ENCODE measurements around the gene L3MBTL4. TPM values are rescaled to one million over a fixed set of nuclear protein-coding genes. Genes with fewer than 3 reads are reported as not detected.
"Not testable (repeated sequence)": the region's sequence is repeated elsewhere in the genome, so short reads cannot be mapped to it uniquely, and the experiment has no call there.

L3MBTL4 gene
- total RNA-seq, 1 donor from 2014 or later = 0.56 TPM

GRCh38 chr18:6266212-6266611 lies 148.5 kb downstream of the L3MBTL4 start:
- no peaks in the 10 kb centered on the region for H3K27me3 Mint-ChIP-seq (ENCODE audit: unreplicated experiment)
- no peaks in the 10 kb centered on the region for H3K9me3 Mint-ChIP-seq (ENCODE audit: unreplicated experiment)
- H3K27ac Mint-ChIP-seq (ENCODE audit: unreplicated experiment) = no peak overlapping the region
- no peaks in the 10 kb centered on the region for H3K36me3 Mint-ChIP-seq (ENCODE audit: low read depth, unreplicated experiment)
- no peak for TF ChIP-seq CTCF (IDR thresholded peaks at IDR 0.05; ENCODE audit: unreplicated experiment)
- no peak overlapping the region for H3K4me3 Mint-ChIP-seq (ENCODE audit: unreplicated experiment)
- DNase-seq (ENCODE audit: low spot score) = no peak
- no peaks in the 10 kb centered on the region for H3K4me1 Mint-ChIP-seq (ENCODE audit: unreplicated experiment)

- no peaks in the 10 kb centered on the region for H3K36me3 Mint-ChIP-seq (ENCODE audit: low read depth, unreplicated experiment)
- no peak overlapping the region for H3K27ac Mint-ChIP-seq (ENCODE audit: unreplicated experiment)
- H3K4me1 Mint-ChIP-seq (ENCODE audit: unreplicated experiment) = no peaks in the 10 kb centered on the region
- no peak overlapping the region for H3K4me3 Mint-ChIP-seq (ENCODE audit: unreplicated experiment)
- H3K27me3 Mint-ChIP-seq (ENCODE audit: unreplicated experiment) = no peaks in the 10 kb centered on the region
- no peak for TF ChIP-seq CTCF (IDR thresholded peaks at IDR 0.05; ENCODE audit: unreplicated experiment)
- H3K9me3 Mint-ChIP-seq (ENCODE audit: unreplicated experiment) = peaks cover 11% of the 10 kb centered on the region
- no peak for DNase-seq (ENCODE audit: low spot score)
Measured at GRCh38 chr18:6261938-6262337, 152.8 kb downstream of the L3MBTL4 start.

- H3K27ac Mint-ChIP-seq (ENCODE audit: unreplicated experiment); H3K36me3 Mint-ChIP-seq (ENCODE audit: low read depth, unreplicated experiment); H3K4me3 Mint-ChIP-seq (ENCODE audit: unreplicated experiment); DNase-seq (ENCODE audit: low spot score); H3K27me3 Mint-ChIP-seq (ENCODE audit: unreplicated experiment): not testable (repeated sequence)
- peaks cover 21% of the 10 kb centered on the region for H3K4me1 Mint-ChIP-seq (ENCODE audit: unreplicated experiment)
- H3K9me3 Mint-ChIP-seq (ENCODE audit: unreplicated experiment) = peaks cover 11% of the 10 kb centered on the region
Measured at GRCh38 chr18:6259324-6259723, 155.4 kb downstream of the L3MBTL4 start.

- no peaks in the 10 kb centered on the region for H3K27me3 Mint-ChIP-seq (ENCODE audit: unreplicated experiment)
- H3K9me3 Mint-ChIP-seq (ENCODE audit: unreplicated experiment) = peaks cover 11% of the 10 kb centered on the region
- H3K4me3 Mint-ChIP-seq (ENCODE audit: unreplicated experiment) = no peak overlapping the region
- no peak for TF ChIP-seq CTCF (IDR thresholded peaks at IDR 0.05; ENCODE audit: unreplicated experiment)
- peaks cover 21% of the 10 kb centered on the region for H3K4me1 Mint-ChIP-seq (ENCODE audit: unreplicated experiment)
- no peaks in the 10 kb centered on the region for H3K36me3 Mint-ChIP-seq (ENCODE audit: low read depth, unreplicated experiment)
- no peak for DNase-seq (ENCODE audit: low spot score)
- no peak overlapping the region for H3K27ac Mint-ChIP-seq (ENCODE audit: unreplicated experiment)
Measured at GRCh38 chr18:6257950-6258349, 156.8 kb downstream of the L3MBTL4 start.

- Mint-ChIP-seq H3K27ac (ENCODE audit: unreplicated experiment) (no peak overlapping the region), H3K27me3 (ENCODE audit: unreplicated experiment) (no peaks in the 10 kb centered on the region), H3K4me3 (ENCODE audit: unreplicated experiment) (no peak overlapping the region), H3K36me3 (ENCODE audit: low read depth, unreplicated experiment) (no peaks in the 10 kb centered on the region), H3K9me3 (ENCODE audit: unreplicated experiment) (peaks cover 11% of the 10 kb centered on the region), H3K4me1 (ENCODE audit: unreplicated experiment) (peaks cover 21% of the 10 kb centered on the region)
- no peak for TF ChIP-seq CTCF (IDR thresholded peaks at IDR 0.05; ENCODE audit: unreplicated experiment)
- DNase-seq (ENCODE audit: low spot score) = no peak
Measured at GRCh38 chr18:6256521-6256920, 158.2 kb downstream of the L3MBTL4 start.

GRCh38 chr18:6255886-6256285 lies 158.8 kb downstream of the L3MBTL4 start:
- Mint-ChIP-seq H3K4me1 (ENCODE audit: unreplicated experiment) (peaks cover 21% of the 10 kb centered on the region), H3K9me3 (ENCODE audit: unreplicated experiment) (peaks cover 11% of the 10 kb centered on the region), H3K36me3 (ENCODE audit: low read depth, unreplicated experiment) (no peaks in the 10 kb centered on the region), H3K27ac (ENCODE audit: unreplicated experiment) (no peak overlapping the region), H3K27me3 (ENCODE audit: unreplicated experiment) (no peaks in the 10 kb centered on the region), H3K4me3 (ENCODE audit: unreplicated experiment) (no peak overlapping the region)
- TF ChIP-seq CTCF (IDR thresholded peaks at IDR 0.05; ENCODE audit: unreplicated experiment) = no peak
- no peak for DNase-seq (ENCODE audit: low spot score)
